HG02943 (cell line): Measurements from ENCODE around the gene SLC19A1.

ENCODE experiments used
- ATAC-seq: cut with Tn5 transposase; IDR thresholded peaks from one replicate; pipeline ENCODE4 v1.9.1; 2021; ENCODE audit warnings: mild to moderate bottlenecking, low read depth, moderate library complexity; ENCODE audit not compliant: unreplicated experiment

SLC19A1 gene

DNA sequence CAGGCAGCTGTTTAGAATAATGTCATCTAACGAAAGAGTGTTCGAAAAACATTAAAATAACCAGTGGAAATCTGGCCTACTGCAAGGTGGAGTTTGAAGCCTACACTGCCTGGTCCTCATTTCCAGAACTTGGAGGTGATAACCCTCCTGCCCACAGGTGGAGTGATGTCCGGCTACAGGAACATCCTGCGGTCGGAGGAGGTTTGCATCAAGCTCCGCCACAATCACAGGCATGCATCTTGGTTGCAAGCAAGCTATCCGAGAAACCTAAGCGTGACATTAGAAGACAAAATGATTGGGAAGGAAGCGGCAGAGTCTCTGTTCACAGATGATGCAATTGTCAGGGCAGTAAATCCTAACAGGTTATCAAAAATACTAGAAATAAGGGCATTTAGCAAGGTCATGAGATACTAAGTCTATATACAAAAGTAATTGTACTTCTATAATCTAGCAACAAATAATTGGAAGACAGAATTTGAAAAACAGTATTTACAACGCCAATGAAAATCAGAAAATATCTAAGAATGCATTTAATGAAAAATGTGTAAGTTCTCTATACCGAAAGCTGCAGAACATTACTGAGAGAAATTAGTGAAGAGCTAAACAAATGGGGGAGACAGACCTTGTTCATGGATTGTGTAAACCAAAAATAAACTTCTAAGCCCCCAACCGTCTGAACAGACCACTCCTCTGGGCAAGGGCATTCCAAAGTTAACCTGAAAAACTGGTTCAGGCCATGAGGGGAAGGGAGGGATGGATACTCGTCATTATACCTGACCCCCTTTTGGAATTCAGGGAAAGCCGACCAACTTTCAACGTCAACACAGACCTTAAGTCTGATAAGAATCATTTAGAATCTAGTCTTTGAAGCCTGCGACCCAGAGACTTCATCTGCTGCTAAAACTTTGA is 4.7 kb upstream of the SLC19A1 start:
- no peak for ATAC-seq

DNA sequence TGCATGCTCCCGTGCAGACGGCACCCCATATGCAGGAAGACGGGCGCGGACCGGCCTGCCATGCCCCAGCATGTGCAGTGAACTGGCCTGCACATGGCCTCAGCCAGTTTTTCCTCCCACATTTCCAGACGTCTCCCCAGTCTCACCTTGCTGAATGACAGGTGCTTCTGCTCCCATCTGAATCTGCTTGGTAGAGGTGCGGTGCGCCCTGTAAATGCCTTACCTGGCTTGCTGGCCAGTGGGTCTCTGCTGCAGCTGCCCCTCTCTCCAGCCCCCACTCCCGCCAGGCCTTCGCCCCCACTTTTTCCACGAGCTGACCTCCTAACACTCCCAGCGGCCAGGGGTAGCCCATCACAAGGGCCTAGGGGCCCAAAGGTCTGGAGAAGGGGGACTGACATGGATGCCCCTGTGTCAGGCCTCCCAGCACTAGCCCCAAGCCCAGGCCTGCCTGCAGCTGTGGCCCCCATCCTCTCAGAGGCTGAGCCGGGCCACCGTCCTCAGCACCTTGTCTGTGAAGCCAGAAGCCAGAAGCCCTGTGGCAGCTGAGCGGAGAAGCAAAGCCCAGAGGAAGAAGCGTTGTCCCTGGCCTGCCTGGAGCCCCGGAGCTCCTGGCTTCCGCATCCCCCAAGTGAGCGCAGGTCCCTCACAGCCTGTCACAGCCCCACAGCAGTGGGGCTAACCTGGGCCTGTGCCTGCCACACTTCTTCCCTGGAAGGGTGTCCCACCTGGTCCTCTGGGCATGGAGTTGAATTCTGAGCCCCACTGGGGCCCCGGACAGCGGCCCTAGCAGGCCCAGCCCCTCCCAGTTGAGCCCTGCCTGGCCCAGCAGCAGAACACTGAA is 3.7 kb upstream of the SLC19A1 start:
- no peak for ATAC-seq

DNA sequence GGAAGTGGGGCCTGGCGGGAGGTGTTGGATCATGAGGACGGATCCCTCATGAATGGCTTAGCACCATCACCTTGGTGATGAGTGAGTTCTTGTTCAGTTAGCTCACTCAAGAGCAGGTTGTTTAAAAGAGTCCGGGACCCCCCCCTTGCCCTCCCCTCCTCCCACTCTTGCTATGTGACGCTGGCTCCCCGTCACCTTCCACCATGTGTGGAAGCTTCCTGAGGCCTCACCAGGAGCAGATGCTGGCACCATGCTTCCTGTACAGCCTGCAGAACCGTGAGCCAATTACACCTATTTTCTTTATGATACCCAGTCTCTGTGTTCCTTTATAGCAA is 3.0 kb upstream of the SLC19A1 start:
- ATAC-seq, result no peak

DNA sequence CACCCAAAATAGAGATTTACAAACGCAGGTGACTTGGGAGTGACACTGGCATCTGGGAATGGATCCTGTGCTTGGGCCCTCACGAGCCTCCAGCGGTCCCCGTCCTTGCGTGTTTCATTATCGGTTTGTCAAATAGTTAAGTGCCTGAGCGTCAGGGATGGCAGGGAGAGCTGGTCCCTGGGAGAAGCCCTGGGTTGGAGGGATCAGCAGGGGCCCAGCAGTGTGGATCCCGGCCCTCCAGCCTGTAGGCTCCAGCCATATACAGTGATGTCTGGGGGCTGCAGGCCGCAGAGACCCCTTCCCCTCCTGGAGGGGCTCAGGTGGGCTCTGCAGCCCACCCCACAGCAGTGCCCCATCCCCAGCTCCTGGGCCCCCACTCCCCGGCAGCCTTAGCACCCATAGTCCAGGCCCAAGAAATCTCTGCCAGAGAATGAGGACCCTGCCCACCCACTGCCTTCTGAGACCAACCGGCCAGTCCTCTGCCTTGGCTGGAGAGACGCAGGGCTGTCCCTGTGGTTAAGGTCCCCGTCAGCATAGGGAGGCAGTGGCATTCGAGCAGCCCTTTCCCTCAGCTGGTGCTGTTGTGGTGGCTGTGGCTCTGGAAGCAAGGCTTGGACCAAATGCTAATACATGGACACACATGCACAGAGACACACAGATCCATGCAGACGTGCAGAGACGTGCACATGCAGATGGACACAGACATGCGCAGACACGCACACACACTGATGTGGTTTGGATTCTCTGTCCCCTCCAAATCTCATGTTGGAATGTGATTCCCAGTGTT is 2.4 kb upstream of the SLC19A1 start:
- ATAC-seq, result no peak

DNA sequence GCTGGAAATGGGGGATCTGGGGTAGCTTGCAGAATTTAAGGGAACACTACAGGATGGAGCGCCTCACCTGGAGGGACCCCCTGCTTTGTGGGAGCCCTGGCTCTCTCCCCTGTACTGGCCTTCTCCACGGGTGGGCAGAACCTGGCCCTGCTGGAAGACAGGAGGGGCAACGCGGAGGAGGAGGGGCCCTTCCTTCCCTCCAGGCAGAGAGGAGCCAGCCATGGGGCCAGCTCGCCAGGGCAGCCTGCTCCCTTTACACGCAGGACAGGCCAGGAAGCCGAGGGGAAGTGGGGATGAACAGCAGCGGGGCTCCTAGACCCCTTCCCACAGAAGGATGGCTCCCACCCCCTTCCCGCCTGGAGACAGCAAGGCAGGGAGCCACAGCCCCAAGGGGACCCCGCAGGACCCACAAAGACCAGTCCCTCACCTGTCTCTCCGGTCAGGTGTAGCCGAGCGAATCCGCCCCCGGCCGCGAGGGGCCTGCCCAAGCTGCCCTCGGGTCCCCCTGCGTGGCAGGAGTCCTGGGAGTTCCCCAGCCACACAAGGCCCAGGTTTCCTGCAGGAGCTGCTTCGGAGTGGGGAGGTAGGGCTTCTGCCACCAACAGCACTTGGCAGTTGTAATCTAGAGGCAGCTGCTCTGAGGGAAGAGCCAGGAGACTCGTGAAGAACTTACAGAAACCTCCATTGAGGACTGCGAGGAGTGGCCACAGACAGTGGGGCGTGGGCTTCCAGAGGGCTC is 1.6 kb upstream of the SLC19A1 start:
- no peak for ATAC-seq

DNA sequence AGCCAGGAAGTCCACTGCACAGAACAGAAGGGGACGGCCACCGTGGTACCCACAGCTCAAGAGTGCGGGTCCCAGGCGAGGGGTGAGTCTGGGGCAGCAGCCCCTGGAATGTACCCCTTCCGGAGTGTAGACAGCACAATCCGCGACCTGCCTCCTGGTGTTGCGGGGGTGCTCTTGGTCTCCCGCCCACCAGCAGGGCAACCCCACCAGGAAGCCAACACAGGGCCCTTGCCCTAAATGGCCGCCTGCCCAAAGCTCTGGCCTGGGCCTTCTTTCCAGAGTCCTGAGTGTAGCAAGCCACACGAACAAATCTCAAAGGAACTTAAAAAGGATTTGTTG is 1.1 kb upstream of the SLC19A1 start:
- no peak for ATAC-seq

DNA sequence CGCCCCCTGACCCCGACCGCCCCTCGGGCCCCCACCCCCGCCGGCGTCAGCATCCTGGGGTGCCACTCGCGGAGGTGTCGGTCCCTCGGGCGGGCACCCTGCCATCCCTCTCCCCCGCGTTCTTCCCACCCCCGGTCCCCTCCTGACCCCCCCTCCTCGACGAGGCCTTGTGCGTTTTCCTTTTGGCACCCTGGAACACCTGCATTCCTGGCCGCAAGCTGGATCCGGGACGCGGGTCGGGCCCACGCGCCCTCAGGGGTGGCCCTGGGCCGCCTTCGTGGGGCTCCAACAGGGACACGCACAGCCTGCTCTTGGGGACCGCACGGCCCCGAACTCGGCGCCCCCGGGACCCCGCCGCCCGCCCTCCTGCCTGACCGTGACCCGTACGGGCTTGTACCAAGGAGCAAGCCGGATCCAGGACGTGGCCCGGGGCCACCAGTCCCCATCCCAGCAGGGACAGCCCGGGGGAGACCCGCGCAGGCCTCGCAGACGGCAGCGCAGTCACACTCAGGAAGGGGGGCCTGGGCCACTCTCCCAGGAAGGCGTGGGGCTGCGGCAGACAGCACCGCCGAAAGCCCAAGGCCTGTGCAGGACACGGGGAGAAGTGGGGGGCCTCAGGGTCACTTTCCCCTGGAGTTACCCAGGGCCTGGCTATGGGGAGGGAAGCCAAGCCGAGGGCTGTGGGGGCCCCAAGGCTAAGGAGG is 579 bp upstream of the SLC19A1 start:
- no peak for ATAC-seq

DNA sequence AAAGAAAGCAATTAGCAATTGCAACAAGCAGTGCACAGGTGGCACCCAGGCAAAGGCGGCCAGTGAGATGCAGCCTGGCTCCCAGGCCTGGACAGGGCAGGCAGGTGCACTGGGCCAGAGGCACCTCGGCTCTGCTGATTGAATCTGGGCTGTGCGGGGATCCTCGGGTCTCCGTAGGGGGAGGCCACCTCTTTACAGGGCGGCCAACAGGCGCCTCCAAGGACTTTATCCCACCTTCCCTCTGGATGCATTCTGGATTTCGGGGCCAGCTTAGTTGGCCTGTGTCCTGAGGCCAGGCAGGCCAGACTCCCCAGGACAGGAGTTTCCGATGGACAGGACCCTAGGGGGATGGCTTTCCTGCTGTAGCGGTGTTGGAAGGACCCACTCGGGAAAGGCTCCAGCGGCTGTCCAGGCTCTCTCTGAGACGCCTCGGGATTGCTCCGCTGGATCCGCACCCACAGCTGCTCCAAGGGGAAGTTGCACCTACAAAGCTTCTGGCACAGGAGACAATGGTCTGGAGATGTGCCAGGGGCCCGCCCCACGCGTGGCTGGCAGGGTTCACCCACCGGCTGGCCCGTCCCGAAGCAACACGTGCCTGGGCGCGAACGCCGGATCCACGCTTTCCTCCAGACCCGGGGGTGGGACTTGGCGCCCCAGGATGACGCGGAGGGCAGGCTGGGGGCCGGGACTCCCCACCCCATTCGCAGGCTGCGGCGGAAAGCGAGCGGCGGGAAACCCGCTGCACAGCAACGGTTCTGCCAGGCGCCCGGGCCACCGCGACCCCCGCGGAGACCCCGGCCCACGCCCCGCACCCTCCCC is 810 bp downstream of the SLC19A1 start:
- ATAC-seq, result no peak

DNA sequence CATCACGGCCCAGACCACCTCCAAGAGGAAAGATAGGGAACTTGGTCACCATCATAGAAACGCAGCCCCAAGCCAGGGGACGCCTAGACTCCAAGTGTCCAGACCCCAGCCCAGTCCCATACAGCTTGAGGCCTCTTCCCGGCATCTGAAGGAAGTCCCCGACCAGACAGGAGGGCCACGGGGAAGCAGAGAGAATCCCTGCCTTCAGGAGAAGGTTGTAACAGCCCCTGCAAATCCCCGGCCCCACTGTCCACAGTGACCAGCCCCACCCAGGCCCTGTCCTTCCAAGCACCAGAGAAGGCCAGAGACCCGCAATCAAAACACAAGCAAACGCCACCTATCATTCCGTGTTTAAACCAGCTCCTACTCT is 1.7 kb downstream of the SLC19A1 start:
- no peak for ATAC-seq

DNA sequence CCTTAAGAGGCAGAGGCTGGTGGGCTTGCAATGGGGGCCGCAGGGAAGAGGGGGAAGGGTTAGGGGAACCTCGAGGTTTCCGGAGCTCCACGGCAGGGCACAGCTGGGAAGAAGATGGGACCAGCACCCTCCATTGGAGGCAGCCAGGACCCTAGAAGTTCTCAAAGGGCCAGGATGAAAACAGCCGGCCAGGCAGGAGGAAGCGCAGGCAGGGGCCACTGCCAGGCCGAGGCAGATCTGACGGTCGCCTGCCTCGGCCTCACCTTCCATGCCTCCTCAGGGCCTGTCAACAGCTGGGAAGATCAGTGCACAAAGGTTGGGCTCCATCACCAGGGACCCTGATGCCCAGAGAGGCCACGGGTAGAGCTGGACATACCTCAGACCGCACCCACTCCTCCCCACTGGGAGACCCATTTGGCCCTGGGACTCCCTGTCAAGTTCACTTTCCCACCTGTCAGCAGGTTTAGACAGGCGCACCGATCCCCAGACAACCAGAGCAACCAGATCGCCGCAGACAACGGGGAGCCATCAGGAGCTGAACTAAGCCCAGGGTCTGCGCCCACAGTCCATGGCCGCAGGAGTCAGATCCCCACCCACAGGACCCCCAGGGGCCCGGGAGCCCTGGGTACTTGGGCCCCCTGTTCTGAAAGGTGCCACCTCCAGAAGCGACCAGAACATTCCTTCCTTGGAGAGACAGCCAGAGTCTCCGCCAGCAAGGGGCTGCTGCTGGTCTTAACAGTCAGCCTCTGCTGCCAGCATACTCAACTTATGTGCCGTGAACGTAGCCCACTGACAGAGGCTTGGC is 2.2 kb downstream of the SLC19A1 start:
- ATAC-seq, result no peak

DNA sequence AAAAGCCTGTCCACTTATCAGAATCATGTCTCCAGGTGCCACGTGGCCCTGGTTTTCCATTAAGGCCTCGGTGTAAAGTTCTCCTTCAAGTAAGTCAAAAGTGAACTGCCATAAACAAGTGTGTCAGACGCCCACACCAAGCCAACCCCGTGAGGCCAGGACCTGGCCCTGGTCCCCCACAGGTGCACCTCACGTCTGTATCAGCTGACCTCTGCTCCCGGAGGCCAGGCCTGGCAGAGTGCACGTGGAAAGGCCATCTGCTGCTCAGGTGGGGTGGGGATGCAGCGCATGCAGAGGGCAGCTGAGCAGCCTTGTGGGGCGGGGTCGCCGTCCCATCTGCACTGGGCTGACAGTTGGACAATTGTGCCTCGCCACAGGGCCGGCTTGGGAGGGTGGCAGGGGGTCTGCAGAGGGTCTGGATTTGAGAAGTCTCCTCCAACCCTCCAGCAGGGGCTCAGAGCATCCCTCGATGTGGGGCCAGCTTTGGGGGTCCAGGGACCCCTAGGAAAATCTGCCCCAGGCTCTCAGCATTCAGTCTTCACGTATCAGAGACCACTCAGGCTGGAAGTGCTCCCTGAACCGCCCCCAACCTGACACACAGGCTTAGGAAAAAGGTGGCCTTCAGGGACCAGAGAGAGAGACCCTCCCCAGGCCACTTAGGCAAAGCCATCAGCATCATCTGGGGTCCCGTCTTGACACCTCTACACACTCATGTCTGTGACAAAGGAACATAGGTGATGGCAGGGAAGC is 3.0 kb downstream of the SLC19A1 start:
- no peak for ATAC-seq

DNA sequence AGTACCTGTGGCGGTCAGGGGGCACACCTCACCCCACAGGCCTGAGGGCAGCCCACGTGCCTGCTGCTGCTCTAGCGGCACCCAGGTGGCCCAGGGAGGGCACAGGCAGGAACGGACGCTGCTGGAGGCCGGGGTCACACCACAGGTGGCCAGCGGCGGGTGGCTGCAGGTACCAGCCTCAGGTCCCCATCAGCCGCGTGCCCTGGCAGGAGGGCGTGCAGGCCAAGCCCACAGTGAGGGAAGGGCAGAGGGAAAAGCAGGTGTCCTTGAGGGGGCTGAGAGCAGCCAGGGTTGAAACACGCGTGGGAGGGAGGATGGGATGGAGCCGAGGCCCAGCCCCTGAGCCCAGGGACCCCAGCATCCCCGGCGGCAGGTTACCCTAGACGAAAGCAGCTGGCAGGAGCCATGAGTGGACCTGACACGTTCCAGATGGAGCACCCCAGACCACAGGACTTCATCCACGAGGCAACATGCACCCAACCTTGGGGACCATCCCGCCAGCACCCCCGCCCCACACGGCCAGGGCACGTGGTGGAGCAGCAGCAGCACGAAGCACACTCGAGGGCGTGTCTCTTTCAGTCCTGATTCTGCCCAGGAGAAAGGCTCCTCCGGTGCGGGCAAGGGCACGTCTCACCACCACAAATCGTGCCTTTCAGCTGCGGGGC is 3.7 kb downstream of the SLC19A1 start:
- no peak for ATAC-seq

DNA sequence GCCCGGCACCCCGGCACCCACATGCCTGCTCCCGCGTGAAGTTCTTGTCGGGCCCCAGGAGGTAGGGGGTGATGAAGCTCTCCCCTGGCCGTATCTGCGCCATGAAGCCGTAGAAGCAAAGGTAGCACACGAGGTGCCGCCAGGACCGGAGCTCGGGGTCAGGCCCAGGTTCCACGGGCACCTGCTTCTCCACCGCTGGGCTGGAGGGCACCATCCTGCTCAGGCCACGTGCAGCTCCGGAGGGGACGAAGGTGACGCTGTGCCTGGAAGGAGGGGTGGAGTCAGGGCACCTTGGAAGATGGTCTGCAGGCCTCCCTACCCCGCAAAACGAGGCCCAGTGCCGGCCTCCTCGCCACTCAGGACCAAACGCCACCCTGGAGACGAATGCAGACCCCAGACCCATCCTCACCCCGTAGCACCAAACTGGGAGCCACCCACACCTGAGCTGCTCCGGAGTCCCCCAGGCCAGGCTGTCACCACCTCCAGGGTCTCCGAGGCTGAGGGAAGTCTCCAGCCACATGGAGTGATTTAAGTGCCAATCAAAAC is 4.4 kb downstream of the SLC19A1 start:
- ATAC-seq, result no peak

DNA sequence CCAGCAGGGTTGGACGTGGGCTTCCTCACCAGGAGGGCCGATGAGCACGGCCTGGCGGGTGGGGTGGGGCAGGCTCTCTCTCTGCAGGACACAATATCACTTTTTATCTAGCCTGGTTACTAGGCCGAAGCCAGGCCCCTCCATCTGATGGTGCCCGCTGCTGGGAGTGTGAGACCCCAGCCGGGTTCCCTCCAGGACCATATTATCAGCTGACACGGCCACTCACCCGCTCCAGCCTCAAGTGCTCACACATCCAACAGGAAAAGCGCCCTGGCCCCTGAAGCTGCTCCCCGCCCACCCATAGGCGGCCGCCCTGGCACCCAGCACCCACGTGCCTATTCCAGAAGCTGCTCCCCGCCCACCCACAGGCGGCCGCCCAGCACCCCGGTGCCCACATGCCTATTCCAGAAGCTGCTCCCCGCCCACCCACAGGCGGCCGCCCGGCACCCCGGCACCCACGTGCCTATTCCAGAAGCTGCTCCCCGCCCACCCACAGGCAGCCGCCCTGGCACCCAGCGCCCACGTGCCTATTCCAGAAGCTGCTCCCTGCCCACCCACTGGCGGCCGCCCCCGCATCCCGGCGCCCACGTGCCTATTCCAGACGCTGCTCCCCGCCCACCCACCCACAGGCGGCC is 5.0 kb downstream of the SLC19A1 start:
- ATAC-seq, result no peak

DNA sequence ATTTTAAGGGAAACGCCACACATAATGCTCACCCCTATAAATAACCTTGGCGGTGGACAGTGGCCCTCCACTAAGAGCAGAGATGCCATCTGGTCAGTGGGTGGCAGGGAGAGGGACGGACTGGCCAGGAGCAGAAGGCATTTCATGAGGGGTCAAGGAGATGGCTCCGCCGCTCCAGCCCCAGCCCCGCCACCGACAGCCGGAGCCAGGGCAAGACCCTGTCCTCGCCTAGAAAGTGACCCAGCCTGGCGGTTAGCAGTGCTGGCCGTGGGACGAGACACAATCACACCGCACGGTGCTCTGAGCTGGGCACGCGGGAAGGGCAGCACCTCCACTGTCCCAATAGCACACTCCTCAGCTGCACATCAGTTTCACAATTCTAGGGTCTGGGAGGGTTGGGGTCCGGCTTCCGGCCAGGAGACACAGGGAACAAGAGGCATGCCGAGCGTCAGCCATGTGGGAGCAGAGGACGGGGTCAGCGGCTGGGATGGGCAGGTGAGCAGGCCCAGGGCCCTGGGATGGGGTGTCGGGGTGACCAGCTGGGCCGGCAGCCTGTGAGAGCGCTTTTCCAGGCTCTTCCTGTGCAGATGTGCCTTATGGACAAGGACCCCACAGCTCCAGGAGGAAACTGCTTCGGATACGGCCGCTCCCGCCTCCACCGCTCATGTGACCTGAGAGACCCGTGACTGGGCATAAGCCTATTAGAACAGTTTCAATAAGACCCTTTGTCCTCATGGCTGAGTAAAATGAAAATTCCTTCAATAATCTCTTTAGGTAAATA is 5.7 kb downstream of the SLC19A1 start:
- ATAC-seq, result no peak
